ENCODE measurements around the gene CEP55. TPM values are rescaled to one million over a fixed set of nuclear protein-coding genes. Genes with fewer than 3 reads are reported as not detected.
A peak's percentile ranks its signal among the peaks of the same experiment; 100 is the strongest.
"Not testable (repeated sequence)": the region's sequence is repeated elsewhere in the genome, so short reads cannot be mapped to it uniquely, and the experiment has no call there.

CEP55 gene
- total and polyA plus RNA-seq, 4 donors = 0.43 to 2.8 (median 0.99) TPM

DNA sequence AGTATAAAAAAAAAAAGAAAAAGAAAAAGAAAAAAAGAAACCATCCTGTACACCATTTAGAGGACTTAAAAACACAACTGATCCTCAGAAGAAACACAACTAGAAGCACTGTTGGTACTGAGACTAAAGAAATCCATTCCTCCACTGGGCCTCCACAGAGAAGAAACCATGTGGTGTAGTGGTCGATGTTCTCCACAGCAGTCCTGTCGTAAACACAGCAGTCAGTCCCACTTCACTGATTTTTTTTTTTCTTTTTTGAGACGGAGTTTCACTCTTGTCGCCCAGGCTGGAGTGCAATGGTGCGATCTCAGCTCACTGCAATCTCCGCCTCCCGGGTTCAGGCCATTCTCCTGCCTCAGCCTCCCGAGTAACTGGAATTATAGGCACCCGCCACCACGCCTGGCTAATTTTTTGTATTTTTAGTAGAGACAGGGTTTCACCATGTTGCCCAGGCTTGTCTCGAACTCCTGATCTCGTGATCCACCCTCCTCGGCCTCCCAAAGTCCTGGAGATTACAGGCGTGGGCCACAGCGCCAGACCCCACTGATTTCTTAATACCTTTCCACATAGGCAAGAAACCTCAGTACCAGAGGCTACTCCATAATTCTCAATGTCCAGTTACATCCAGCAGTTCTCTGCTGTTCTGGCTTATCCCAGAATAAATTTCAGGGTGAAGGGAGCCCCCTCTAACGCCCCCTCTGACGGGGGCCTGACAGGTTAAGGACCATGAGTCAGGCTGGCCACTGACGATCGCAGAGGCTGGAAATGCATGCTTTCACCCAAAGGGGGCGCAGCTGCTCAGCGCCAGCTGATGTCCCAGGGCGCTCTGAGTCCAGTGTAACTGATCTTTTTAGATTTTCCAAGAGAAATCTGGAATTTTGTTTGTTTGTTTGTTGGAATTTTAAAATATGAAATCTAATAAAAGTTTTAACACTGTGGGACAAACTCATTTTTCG lies 45.3 kb downstream of the CEP55 start:
- Histone ChIP-seq H3K27ac (ENCODE audit: low read depth in 1 of 2, low read length in 2 of 2) (no peak overlapping the region), H3K27me3 (ENCODE audit: control insufficient read depth in 1 of 2, insufficient read depth in 2 of 2, low read length in 1 of 2) (no peaks in the 10 kb centered on the region), H3K4me1 (ENCODE audit: control insufficient read depth in 1 of 2, insufficient read depth in 2 of 2, low read length in 2 of 2) (no peaks in the 10 kb centered on the region), H3K4me3 (ENCODE audit: low read length in 2 of 2) (no peak overlapping the region), H3K36me3 (ENCODE audit: control insufficient read depth in 1 of 2, insufficient read depth in 2 of 2, low read length in 1 of 2) (no peaks in the 10 kb centered on the region), H3K9me3 (ENCODE audit: control insufficient read depth, low read length) (no peaks in the 10 kb centered on the region)
- DNase-seq = peak; percentile 70 to 88
- intact Hi-C loops (cut with DNase I) = no loop called here
- peak; percentile 85 for ATAC-seq (ENCODE audit: low FRiP score)
- 52 to 56% methylated on average over 23 of the region's 23 CpGs for WGBS, 2 donors

- WGBS, 2 donors = 11 to 20% methylated on average over 10 of the region's 10 CpGs
- Histone ChIP-seq H3K36me3 (ENCODE audit: control insufficient read depth in 1 of 2, insufficient read depth in 2 of 2, low read length in 1 of 2) (no peaks in the 10 kb centered on the region), H3K9me3 (ENCODE audit: control insufficient read depth, low read length) (no peaks in the 10 kb centered on the region), H3K4me3 (ENCODE audit: low read length in 2 of 2) (no peak overlapping the region), H3K27ac (ENCODE audit: low read depth in 1 of 2, low read length in 2 of 2) (no peak overlapping the region), H3K27me3 (ENCODE audit: control insufficient read depth in 1 of 2, insufficient read depth in 2 of 2, low read length in 1 of 2) (no peaks in the 10 kb centered on the region), H3K4me1 (ENCODE audit: control insufficient read depth in 1 of 2, insufficient read depth in 2 of 2, low read length in 2 of 2) (no peaks in the 10 kb centered on the region)
- intact Hi-C loops (cut with DNase I) = no loop called here
- peak in 1 of 2 donors; percentile 81 for DNase-seq
- peak; percentile 54 for ATAC-seq (ENCODE audit: low FRiP score)
Observed at GRCh38 chr10:93542358-93542791, 46.0 kb downstream of the CEP55 start.

GRCh38 chr10:93546995-93547394 lies 50.6 kb downstream of the CEP55 start:
- H3K4me1 ChIP-seq (ENCODE audit: control insufficient read depth in 1 of 2, insufficient read depth in 2 of 2, low read length in 2 of 2); H3K27ac ChIP-seq (ENCODE audit: low read depth in 1 of 2, low read length in 2 of 2); H3K4me3 ChIP-seq (ENCODE audit: low read length in 2 of 2); H3K27me3 ChIP-seq (ENCODE audit: control insufficient read depth in 1 of 2, insufficient read depth in 2 of 2, low read length in 1 of 2); H3K36me3 ChIP-seq (ENCODE audit: control insufficient read depth in 1 of 2, insufficient read depth in 2 of 2, low read length in 1 of 2); intact Hi-C loops (cut with DNase I); ATAC-seq (ENCODE audit: low FRiP score); H3K9me3 ChIP-seq (ENCODE audit: control insufficient read depth, low read length); DNase-seq: not testable (repeated sequence)
- WGBS, 2 donors = 92% methylated on average over 5 to 8 of the region's 8 CpGs

DNA sequence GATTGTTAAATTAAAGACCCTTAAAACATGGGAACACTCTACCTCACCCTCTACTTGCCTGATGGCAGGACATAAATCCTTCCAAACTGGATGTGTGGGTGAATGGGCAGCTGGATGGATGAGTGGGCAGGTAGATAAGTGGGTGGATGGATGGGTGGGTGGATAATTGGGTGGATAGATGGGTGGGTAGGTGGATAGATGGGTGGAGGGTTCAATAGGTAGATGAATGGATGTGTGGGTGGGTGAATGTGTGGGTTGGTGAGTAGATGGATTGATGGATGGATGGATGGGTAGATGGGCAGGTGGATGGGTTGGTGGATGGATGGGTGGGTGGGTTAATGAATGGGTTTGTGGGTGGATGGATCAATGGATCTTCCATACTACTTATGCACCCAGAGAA lies 51.1 kb downstream of the CEP55 start:
- intact Hi-C loops (cut with DNase I) = no loop called here
- Histone ChIP-seq H3K27ac (ENCODE audit: low read depth in 1 of 2, low read length in 2 of 2) (no peak overlapping the region), H3K27me3 (ENCODE audit: control insufficient read depth in 1 of 2, insufficient read depth in 2 of 2, low read length in 1 of 2) (no peaks in the 10 kb centered on the region), H3K9me3 (ENCODE audit: control insufficient read depth, low read length) (no peaks in the 10 kb centered on the region), H3K4me1 (ENCODE audit: control insufficient read depth in 1 of 2, insufficient read depth in 2 of 2, low read length in 2 of 2) (no peaks in the 10 kb centered on the region), H3K4me3 (ENCODE audit: low read length in 2 of 2) (no peak overlapping the region), H3K36me3 (ENCODE audit: control insufficient read depth in 1 of 2, insufficient read depth in 2 of 2, low read length in 1 of 2) (no peaks in the 10 kb centered on the region)
- ATAC-seq (ENCODE audit: low FRiP score) (no peak), DNase-seq (no peak)

- ATAC-seq (ENCODE audit: low FRiP score) = no peak
- no peak overlapping the region for H3K4me3 ChIP-seq (ENCODE audit: low read length in 2 of 2)
- intact Hi-C loops (cut with DNase I) = no loop called here
- H3K36me3 ChIP-seq (ENCODE audit: control insufficient read depth in 1 of 2, insufficient read depth in 2 of 2, low read length in 1 of 2) = no peaks in the 10 kb centered on the region
- DNase-seq = no peak
- H3K27ac ChIP-seq (ENCODE audit: low read depth in 1 of 2, low read length in 2 of 2) = no peak overlapping the region
- no peaks in the 10 kb centered on the region for H3K27me3 ChIP-seq (ENCODE audit: control insufficient read depth in 1 of 2, insufficient read depth in 2 of 2, low read length in 1 of 2)
- WGBS, 2 donors = 78% methylated on average over 5 of the region's 5 CpGs
- no peaks in the 10 kb centered on the region for H3K9me3 ChIP-seq (ENCODE audit: control insufficient read depth, low read length)
- no peaks in the 10 kb centered on the region for H3K4me1 ChIP-seq (ENCODE audit: control insufficient read depth in 1 of 2, insufficient read depth in 2 of 2, low read length in 2 of 2)
Observed at GRCh38 chr10:93548376-93549071, 52.1 kb downstream of the CEP55 start.

GRCh38 chr10:93550606-93551005 lies 54.2 kb downstream of the CEP55 start:
- Histone ChIP-seq H3K9me3 (ENCODE audit: control insufficient read depth, low read length) (no peaks in the 10 kb centered on the region), H3K4me3 (ENCODE audit: low read length in 2 of 2) (no peak overlapping the region), H3K27ac (ENCODE audit: low read depth in 1 of 2, low read length in 2 of 2) (no peak overlapping the region), H3K36me3 (ENCODE audit: control insufficient read depth in 1 of 2, insufficient read depth in 2 of 2, low read length in 1 of 2) (no peaks in the 10 kb centered on the region), H3K4me1 (ENCODE audit: control insufficient read depth in 1 of 2, insufficient read depth in 2 of 2, low read length in 2 of 2) (no peaks in the 10 kb centered on the region), H3K27me3 (ENCODE audit: control insufficient read depth in 1 of 2, insufficient read depth in 2 of 2, low read length in 1 of 2) (no peaks in the 10 kb centered on the region)
- intact Hi-C loops (cut with DNase I) = loop anchor here in 1 of 2 donors (5.0 kb wide), 2 partner anchors 132 to 267 kb away; no protein-coding TSS in a partner anchor
- WGBS, 2 donors = 85 to 86% methylated on average over 4 of the region's 4 CpGs
- DNase-seq (no peak), ATAC-seq (ENCODE audit: low FRiP score) (no peak)

GRCh38 chr10:93552780-93553179 lies 56.4 kb downstream of the CEP55 start:
- no peak for ATAC-seq (ENCODE audit: low FRiP score)
- Histone ChIP-seq H3K27me3 (ENCODE audit: control insufficient read depth in 1 of 2, insufficient read depth in 2 of 2, low read length in 1 of 2) (no peaks in the 10 kb centered on the region), H3K4me1 (ENCODE audit: control insufficient read depth in 1 of 2, insufficient read depth in 2 of 2, low read length in 2 of 2) (no peaks in the 10 kb centered on the region), H3K36me3 (ENCODE audit: control insufficient read depth in 1 of 2, insufficient read depth in 2 of 2, low read length in 1 of 2) (no peaks in the 10 kb centered on the region), H3K9me3 (ENCODE audit: control insufficient read depth, low read length) (no peaks in the 10 kb centered on the region), H3K4me3 (ENCODE audit: low read length in 2 of 2) (no peak overlapping the region), H3K27ac (ENCODE audit: low read depth in 1 of 2, low read length in 2 of 2) (no peak overlapping the region)
- intact Hi-C loops (cut with DNase I) = loop anchor here in 1 of 2 donors (5.0 kb wide), 2 partner anchors 130 to 265 kb away; no protein-coding TSS in a partner anchor
- WGBS, 2 donors = 88 to 89% methylated on average over 3 of the region's 3 CpGs
- DNase-seq = no peak

DNA sequence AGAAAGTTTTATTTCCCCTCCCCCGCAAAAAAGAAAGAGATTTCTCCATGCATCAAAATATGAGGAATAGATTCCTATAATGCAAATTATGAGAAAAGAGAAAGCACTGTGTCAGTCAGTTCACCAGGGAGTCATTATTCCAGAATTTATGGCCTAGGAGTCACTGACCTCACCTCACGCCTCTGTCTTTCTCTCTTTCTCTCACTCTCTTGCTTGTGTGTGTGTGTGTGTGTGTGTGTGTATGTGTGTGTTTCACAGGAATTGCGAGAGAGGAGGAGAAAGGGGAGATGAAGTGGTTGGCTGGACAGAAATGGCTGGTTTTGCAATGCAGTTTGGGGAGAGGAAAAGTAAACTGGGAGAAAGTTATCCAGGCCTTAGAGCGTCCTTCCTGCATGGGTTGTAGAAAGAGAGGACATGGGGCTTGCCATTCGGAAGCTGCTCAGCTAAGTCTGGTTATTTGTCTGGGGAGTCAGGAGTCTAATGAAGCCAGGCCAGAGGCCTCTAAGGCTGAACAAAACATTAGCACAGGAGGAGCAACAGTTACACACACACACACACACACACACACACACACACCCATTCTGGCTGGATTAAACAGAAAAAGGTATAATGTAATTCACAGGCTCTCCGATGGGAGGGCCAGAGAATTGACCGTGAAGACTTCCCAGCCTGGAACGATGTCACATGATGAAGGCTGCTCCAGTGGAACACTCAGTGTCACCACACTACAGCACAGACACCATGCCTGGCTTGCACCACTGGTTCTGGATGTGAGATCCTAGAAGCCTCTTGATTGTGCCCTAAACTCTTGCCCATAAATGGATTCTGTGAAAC lies 57.3 kb downstream of the CEP55 start:
- intact Hi-C loops (cut with DNase I) = loop anchor here (2.0 to 5.0 kb wide), 3 partner anchors 127 to 264 kb away; no protein-coding TSS in a partner anchor
- ATAC-seq (ENCODE audit: low FRiP score) (no peak), DNase-seq (no peak)
- Histone ChIP-seq H3K4me3 (ENCODE audit: low read length in 2 of 2) (no peak overlapping the region), H3K27me3 (ENCODE audit: control insufficient read depth in 1 of 2, insufficient read depth in 2 of 2, low read length in 1 of 2) (no peaks in the 10 kb centered on the region), H3K4me1 (ENCODE audit: control insufficient read depth in 1 of 2, insufficient read depth in 2 of 2, low read length in 2 of 2) (no peaks in the 10 kb centered on the region), H3K9me3 (ENCODE audit: control insufficient read depth, low read length) (no peaks in the 10 kb centered on the region), H3K36me3 (ENCODE audit: control insufficient read depth in 1 of 2, insufficient read depth in 2 of 2, low read length in 1 of 2) (no peaks in the 10 kb centered on the region), H3K27ac (ENCODE audit: low read depth in 1 of 2, low read length in 2 of 2) (no peak overlapping the region)
- 88 to 89% methylated on average over 8 of the region's 8 CpGs for WGBS, 2 donors

All from aorta (tissue), 5 donors.